HG02610 (cell line): ENCODE data around the gene GLS2.
"Not testable (repeated sequence)": the region's sequence is repeated elsewhere in the genome, so short reads cannot be mapped to it uniquely, and the experiment has no call there.

Experiments
- ATAC-seq: cut with Tn5 transposase; IDR thresholded peaks from one replicate; pipeline ENCODE4 v1.9.1; 2021; ENCODE audit warnings: mild to moderate bottlenecking, moderate library complexity; ENCODE audit not compliant: unreplicated experiment

GLS2 gene

DNA sequence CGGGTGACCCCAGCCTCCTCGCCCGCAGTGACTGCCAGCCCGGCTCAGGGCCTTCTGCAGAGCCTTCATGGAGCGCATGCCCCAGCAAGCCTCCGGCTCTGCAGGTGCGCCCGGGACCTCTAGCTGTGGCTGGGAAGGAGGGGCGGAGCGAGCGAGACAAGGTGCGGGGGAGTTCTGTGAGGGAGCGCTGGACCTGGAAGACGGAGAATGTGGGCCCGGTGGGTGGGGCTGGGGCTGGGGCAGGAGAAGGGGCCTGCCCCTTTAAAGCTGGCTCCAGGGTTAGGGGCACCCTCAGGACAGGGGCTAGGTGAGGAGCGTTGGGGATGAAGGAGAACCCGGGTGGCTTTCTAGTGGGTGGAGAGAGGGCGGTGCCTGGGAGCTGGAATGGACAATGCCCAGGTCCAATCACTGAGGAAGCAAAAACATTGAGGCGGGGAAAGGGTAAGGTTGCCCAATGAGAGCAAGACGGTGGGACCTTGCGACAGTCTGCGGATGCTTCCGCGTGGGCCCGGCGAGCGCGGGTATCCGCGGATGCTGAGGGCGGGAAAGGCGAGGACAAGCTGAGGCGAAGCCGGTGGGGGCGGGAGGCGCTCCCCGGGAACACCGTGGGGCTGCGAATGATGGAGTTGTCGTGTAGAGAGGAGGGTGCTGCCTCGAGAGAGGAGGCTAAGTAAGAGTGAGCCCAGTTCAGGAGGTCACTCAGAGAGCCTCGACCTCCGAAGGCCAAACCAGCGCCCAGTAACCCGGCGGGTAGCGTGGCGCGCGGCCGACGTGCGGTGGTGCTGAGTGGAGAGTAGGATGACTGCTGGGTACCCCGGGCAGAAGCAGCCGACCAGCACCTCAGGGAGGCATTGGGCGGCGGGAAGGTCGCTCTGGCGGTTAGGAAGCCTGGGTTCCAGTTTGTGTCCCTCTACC lies at the start of gene GLS2:
Gene GLS2 (minus strand): TSS at position 121 of the 915 bp plus-strand sequence. CDS start 43 bp downstream, at position 78.
- peak; percentile 94 for ATAC-seq

DNA sequence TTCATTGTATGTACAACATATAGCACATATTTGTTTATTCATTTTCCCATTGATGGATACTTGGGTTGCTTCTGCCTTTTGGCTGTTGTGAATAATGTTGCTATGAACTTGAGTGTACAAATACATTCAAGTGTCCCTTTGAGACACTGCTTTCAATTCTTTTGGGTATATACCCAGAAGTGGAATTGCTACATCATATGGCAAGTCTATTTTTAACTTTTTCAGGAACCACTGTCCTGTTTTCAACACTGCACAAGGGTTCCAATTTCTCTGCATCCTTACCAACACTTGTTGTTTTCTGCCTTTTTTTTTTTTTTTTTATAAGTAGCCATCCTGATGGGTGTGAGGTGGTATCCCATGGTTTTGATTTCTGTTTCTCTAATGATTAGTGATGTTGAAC lies 49.6 kb upstream of the GLS2 start:
- no peak for ATAC-seq

DNA sequence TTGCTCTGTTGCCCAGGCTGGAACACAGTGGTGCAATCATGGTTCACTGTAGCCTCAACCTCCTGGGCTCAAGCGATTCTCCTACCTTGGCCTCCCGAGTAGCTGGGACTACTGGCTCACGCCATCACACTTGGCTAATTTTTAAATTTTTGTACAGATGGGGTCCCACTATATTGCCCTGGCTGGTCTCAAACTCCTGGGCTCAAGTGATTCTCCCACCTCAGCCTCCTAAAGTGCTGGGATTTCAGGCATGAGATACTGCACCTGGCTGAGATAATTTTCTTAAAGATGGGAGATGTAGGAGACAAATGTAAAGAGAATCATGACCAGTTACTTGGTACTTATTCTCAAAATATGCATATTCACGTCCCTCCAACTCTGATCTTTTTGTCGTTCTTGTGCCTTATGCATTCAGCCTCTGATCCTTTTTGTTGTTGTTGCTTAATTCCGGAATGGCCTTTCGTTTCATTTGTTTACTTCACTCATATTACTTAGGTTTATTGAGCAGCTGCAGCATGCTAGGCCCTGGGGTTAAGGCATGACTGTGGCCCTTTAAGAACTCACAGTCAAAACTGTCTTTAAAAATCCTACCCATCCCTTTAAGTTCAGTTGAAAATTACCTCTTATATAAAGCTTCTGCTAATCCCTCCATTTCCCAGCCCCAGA lies 42.6 kb upstream of the GLS2 start:
- no peak for ATAC-seq

DNA sequence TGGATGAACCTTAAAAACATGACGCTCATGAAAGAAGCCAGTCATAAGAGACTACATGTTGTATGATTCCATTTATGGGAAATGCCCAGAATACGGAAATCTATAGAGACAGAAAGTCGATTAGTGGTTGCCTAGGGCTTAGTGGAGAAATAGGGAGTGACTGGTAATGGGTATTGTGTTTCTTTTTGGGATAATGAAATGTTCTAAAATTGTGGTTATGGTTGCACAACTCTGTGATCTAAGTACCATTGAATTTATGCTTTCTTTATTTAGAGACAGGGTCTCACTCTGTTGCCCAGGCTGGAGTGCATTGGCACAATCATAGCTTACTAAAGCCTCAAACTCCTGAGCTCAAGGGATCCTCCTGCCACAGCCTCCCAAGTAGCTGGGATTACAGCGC lies 41.7 kb upstream of the GLS2 start:
- ATAC-seq = no peak

DNA sequence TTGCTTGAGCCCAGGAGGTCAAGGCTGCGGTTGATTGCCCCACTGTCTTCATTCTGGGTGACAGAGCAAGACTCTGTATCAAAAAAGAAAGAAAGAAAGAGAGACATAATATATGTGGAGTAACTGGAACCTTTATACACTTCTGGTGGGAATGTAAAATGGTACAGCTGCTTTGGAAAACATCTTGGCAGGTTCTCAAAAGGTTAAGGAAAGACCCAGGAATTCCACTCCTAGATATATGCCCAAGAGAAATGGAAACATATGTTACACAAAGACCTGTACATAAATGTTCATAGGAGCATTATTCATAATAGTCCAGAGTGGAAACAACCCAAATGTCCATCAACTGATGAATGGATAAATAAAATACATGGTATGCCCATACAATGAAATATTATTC lies 40.9 kb upstream of the GLS2 start:
- no peak for ATAC-seq

DNA sequence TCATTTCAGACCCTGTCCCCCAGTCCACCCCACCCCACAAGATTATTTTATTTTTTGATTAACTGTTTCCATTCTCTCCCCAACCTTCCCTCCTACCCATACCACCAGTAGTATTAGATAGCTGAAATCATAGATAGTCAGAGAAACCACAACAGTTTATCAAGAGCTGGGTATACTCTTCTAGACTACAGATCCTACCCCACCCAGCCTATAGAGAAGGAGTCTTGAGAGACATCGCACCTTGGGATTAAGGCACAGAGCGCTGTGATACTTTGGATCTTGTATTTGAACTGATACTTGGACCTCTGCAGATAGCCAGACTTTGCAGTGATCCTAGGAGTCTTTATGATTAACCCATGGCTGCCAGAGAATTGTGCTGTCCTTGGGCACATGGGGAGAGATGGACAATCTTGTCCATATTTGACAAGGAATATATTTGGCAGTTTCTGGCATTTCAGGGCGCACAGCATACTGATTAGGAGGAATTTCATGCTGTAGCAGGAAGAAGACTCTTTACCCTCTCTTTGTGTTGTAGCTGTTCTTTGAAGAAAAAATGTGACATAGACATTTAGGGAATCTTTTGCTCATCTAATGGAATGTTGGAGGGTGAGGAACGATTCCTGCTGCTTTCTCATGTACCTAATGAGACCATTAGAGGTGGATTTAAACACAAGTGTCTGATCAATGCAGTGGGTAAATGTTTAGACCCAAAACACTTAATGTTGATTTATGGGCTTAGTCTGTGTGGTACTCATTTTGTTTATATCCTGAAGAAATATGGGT lies 34.6 kb upstream of the GLS2 start:
- ATAC-seq = no peak

DNA sequence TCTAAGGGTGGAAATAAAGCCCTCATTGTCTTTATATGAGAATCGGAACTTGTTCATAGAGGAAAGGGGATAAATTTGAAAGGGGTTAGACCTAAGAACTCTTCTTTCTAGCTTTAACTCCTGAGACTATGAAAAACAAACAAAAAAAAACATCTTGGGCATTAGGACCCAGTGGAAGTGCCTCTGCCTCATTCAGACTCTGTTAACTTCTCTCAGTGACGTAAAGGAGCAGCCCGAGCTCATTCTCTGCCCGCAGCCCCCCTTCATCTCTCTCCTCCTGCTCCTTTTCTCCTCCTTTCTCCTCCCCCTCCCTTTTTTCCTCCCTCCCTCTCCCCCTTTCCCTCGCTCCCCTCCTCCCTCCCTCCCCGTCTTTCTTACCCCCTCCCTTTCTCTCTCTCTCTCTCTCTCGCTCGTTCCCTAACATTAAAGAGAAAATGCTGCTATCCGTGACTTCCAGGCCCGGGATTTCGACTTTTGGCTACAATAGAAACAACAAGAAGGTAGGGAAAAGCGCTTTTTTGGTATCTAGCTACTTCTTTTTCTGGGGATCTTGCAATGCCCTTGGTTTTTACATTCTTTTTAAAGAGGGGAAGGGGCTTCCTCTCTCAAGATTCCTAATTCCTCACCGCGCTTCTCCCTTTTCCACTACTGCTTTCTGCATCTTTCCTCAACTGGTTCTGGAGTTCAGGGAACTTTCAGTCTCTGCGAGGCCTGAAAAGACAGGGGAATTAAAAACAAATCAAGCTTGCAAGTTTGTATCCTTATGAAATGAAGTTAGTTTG lies 33.8 kb upstream of the GLS2 start, which contains the start of gene RBMS2:
Gene RBMS2 (plus strand): TSS at position 231 of the 782 bp plus-strand sequence. CDS start 204 bp downstream, at position 435.
- no peak for ATAC-seq

DNA sequence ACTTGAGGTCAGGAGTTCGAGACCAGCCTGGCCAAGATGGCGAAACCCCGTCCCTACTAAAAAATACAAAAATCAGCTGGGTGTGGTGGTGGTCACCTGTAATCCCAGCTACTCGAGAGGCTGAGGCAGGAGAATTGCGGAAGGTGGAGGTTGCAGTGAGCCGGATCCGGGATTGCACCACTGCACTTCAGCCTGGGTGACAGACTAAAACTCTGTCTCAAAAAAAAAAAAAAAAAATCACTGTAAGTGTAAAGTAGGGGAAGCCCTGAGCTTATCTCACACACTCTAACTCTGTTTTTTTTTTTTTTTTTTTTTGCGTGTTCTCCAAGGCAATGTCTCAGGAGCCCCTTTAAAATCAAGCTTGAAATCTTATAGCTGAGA lies 33.2 kb upstream of the GLS2 start:
- ATAC-seq = no peak

DNA sequence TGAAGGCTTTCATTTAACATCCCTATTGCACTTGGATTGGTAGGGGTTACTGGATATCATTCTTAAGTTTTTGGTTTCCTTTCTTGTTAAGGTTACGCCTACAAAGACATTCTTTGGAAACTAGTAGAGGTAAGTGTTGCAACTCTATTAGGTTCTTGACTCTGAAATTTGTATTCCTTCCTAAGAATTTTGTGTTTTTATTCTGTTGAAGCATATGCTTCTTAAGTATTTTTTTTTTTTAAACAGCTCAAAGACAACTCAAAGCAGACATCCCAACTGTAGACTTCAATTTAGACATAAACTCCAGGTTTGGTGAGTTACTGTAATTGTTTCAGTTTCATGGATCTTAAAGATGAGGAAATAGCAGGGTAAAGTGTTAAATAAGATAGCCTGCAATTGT lies 32.5 kb upstream of the GLS2 start:
- no peak for ATAC-seq

DNA sequence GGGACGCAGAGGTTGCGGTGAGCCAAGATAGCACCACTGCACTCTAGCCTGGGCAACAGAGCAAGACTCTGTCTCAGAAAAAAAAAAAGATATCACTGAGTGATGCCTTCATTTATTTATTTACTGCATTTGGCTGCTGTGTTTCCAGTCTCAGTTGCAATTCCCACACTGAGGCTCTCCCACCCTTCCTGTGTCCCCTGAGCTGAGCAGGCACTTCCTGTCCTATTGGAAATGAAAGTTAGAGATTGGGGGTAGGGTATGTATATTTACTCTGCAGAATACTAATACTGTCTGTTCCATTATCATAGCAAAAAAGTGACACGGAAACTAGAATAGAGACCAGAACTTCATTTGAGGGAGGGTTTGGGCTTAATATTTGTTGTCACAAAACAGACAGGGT lies 32.1 kb upstream of the GLS2 start:
- no peak for ATAC-seq

DNA sequence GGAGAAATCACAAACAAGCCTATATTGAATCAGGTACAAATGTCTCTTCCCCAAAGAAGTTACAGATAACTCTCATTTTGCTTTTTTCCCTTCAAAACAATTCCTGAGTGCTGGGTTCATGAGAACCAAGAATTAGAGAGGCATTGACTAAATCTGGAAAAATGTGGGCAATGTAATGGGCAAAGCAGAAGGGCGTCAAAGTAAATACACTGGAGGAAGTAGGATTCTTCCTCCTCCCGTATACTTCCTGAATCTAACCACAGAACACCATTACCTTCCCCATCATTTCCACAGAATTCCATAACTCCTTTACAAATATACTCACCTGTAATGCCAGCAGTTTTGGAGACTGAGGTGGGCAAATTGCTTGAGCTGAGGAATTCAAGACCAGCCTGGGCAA lies 30.6 kb upstream of the GLS2 start:
- ATAC-seq = no peak

DNA sequence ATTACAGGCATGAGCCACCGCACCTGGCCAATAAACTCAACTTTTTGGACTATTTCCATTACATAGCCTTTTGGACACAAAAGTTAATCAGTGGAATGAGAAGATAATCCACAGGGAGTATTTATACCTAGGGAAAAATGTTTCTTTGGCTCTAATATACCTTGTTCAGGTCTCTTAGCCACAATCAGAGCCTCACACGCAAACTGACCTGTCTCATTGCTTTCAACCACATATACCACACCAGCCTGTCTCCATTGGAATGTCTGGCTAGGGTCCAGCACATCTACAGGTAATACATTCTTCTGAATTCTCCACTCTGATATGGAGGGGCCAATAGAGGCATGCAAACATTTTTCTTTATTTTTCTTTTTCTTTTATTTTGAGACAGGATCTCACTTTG lies 29.9 kb upstream of the GLS2 start:
- no peak for ATAC-seq

DNA sequence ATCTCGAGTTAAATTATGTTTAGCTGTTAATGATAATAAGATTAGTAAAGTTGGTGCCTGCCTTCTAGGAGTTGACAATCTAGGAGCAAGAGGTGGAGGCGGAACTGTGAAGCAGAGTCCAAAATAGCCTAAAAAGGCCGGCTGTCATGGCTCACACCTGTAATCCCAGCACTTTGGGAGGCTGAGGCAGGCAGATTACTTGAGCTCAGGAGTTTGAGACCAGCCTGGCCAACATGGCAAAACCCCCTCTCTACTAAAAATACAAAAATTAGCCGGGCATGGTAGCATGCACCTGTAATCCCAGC lies 26.0 kb upstream of the GLS2 start:
- not testable (repeated sequence) for ATAC-seq

DNA sequence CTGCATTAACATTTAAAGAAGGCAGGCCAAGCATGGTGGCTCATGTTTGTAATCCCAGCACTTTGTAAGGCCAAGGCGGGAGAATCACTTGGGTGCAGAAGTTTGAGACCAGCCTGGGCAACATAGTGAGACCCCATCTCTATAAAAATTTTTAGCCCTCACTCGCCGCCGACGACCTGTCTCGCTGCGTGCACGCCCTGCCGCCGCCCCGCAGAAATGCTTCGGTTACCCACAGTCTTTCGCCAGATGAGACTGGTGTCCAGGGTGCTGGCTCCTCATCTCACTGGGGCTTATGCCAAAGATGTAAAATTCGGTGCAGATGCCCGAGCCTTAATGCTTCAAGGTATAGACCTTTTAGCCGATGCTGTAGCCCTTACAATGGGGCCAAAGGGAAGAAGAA lies 22.8 kb upstream of the GLS2 start:
- ATAC-seq = no peak

DNA sequence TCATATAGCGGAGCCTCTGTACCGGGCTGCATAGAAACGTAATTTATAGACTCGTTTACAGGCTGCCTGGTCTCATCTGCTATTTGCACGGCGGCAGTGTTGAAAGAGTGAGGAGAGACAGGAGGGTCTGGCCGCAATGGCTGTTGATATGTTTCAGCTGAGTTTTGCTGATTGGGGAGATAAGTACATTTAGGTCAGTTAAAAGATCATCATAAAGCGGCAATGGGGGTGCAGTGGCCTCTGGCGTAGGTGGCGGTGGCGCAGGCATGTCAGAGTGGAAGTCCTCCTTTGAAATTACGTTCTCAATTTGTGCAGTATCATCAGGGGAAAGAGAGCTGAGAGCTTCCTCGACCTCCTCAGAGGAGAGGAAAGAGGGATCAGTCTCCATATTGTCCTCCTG lies 11.9 kb upstream of the GLS2 start:
- not testable (repeated sequence) for ATAC-seq

DNA sequence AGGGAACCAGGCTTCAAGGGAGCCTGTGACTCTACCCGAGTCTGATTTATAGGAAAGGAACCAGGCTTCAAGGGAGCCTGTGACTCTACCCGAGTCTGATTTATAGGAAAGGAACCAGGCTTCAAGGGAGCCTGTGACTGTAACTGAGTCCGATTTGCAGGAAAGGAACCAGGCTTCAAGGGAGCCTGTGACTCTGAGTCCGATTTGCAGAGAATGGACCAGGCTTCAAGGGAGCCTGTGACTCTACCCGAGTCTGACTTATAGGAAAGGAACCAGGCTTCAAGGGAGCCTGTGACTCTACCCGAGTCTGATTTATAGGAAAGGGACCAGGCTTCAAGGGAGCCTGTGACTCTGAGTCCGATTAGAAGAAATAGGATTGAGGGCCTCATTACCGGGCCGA lies 11.5 kb upstream of the GLS2 start:
- ATAC-seq = not testable (repeated sequence)

DNA sequence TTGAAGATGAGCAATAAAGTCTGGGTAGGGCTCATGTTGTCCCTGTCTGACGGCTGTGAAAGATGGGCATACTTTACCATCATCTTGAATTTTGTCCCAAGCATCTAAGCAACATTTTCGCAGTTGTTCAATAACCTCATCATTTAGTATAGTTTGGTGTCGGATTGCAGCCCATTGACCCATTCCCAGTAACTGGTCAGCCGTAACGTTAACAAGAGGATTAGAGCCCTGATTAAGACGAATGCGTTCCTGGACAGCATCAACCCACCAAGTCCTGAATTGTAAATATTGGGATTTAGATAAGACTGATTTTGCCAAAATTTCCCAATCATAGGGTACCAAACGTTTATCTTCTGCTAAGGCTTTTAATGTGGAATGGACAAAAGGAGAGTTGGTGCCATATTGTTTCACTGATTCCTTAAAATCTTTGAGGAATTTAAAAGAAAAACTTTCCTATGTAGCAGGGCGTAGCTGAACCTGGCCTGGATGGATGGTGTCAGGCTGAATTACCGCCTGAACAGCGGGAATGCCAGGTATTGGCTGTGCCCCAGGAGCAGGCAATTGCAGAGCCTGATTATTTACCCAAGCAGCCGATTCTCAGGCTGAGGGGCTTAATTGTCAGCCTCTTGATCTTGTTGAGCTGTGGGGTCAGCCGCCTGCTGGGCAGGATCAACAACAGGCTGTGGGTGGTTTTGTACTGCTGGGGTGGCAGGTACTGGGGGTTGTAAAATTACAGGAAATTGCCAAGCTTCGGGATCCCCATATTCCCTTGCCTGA lies 10.4 kb upstream of the GLS2 start:
- not testable (repeated sequence) for ATAC-seq

DNA sequence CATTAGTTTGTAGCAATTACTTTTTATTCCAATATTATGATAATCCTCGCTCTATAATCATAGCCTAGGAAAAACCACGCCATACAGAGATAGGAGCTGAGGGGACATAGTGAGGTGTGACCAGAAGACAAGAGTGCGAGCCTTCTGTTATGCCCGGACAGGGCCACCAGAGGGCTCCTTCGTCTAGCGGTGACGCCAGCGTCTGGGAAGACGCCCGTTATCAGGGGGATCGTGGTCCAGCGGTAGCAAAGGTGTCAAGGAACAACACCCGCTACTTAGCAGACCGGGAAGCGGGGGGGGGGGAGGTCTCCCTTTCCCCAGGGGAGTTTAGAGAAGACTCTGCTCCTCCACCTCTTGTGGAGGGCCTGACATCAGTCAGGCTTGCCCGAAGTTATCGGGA lies 8.7 kb upstream of the GLS2 start:
- ATAC-seq = not testable (repeated sequence)

DNA sequence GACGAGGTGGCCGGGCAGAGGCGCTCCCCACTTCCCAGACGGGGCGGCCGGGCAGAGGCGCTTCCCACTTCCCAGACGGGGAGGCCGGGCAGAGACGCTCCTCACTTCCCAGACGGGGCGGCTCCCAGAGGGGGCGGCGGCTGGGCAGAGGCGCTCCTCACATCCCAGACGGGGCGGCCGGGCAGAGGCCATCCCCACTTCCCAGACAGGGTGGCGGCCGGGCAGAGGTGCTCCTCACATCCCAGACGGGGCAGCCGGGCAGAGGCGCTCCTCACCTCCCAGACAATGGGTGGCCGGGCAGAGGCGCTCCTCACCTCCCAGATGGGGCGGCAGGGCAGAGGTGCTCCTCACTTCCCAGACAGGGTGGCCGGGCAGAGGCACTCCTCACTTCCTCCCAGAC lies 6.5 kb upstream of the GLS2 start:
- not testable (repeated sequence) for ATAC-seq

DNA sequence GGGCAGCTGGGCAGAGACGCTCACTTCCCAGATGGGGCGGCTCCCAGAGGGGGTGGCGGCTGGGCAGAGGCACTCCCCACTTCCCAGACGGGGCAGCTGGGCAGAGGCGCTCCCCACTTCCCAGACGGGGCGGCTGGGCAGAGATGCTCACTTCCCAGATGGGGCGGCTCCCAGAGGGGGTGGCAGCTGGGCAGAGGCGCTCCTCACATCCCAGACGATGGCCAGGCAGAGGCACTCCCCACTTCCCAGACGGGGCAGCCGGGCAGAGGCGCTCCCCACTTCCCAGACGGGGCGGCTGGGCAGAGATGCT lies 6.1 kb upstream of the GLS2 start:
- ATAC-seq = not testable (repeated sequence)
